ENCODE data around the gene AARS2. TPM values are rescaled to one million over a fixed set of nuclear protein-coding genes. Genes with fewer than 3 reads are reported as not detected.
A peak's percentile ranks its signal among the peaks of the same experiment; 100 is the strongest.

AARS2 gene
- total and polyA plus RNA-seq, 10 of the 15 experiments (the other 5 are each of a cell fraction or from before 2014, with no cell fraction given) = 0.71 to 18.3 (median 12.7) TPM

- TF ChIP-seq NKRF (conservative IDR thresholded peaks at IDR 0.05) (no peak), USF1 (IDR thresholded peaks at IDR 0.05; ENCODE audit: borderline replicate concordance, extremely low read length, insufficient read depth, low read depth, low read length) (no peak), ZNF384 (IDR thresholded peaks at IDR 0.05; ENCODE audit: borderline replicate concordance, low read depth, low read length) (no peak), CBFB (IDR thresholded peaks at IDR 0.05; ENCODE audit: low read depth) (no peak), STAT3 (IDR thresholded peaks at IDR 0.05; ENCODE audit: low read depth, low read length) (no peak), ZNF207 (IDR thresholded peaks at IDR 0.05; ENCODE audit: borderline replicate concordance) (no peak), RCOR1 (conservative IDR thresholded peaks at IDR 0.05; ENCODE audit: low read depth, low read length) (no peak), IKZF1 (conservative IDR thresholded peaks at IDR 0.05) (no peak), IKZF2 (IDR thresholded peaks at IDR 0.05) (no peak), GATAD2B (conservative IDR thresholded peaks at IDR 0.05; ENCODE audit: low read depth) (peak; percentile 5; the same call in 1 of the 2 replicates), POLR2AphosphoS5 (IDR thresholded peaks at IDR 0.05; ENCODE audit: low read length) (peak; percentile 11; the same call in 1 of the 2 replicates), BCL11A (IDR thresholded peaks at IDR 0.05; ENCODE audit: low read depth, low read length) (no peak), CHD1 (IDR thresholded peaks at IDR 0.05; ENCODE audit: low read depth, low read length) (no peak), LARP7 (IDR thresholded peaks at IDR 0.05) (0 out of 2 replicates have a peak, but pooled peaks have one; percentile 37)
These were observed 51.6 kb downstream of the AARS2 start (continued) for GRCh38 chr6:44261581-44261980.
